NCI-H2081 (cell line): ENCODE data around the gene AGAP1.

ENCODE experiments used
- DNase-seq, 2 experiments: peaks; one replicate each; lab custom pipeline; 2025; lab: John Stamatoyannopoulos, UW

Gene AGAP1

DNA sequence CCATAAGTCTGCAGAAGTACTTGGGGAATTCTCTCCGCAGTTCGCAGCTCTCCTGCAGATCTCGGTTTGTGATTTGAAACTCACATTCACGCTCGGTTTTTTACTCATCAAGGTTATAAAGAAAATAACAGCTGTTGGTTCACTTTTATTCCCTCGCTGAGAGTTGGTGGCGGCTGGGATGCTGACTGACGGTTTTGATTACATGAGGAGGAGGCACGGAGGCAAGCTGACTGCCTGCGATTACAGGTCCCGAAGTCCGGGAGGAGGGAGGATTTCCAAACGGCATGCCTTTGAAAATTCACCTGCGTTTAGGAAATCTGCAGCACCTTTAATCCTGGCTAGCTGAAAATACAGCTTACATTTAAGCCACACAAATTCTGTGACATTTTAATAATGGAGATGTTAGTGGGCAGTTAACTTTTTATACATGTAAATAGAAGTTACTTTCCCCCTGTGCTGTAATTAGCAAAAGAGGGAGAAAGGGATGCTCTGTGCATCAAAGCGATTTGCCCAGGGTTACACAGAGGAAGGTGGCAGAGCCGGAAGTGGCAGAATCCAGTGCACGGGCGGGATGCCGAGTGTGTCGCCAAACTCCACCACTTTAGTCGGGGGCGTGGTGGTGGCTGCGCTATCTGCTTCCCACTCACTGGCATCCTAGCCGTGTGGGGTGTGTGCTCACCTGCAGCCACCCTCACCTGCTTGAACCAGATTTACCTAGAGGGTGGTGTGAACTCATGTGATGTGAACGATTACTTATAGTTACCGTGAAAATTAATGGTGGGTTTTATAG lies 14.7 kb downstream of the AGAP1 start:
- no peak for DNase-seq

DNA sequence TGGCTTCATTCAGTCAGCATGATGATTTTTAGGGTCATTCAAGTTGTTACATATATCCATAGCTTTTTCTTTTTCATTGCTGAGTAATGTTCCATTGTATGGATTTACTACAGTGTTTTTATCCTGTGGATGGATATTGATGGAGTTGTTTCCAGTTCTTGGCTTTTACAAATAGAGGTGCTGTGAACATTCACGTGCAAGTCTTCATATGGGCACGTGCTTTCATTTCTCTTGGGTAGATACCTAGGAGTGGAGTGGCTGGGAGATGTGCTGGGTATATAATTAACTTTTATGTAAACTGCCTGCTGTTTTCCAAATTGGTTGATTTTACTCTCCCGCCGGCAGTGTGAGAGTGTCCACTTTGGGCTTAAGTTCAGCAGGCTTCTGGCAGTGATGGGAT lies 16.5 kb downstream of the AGAP1 start:
- no peak for DNase-seq

DNA sequence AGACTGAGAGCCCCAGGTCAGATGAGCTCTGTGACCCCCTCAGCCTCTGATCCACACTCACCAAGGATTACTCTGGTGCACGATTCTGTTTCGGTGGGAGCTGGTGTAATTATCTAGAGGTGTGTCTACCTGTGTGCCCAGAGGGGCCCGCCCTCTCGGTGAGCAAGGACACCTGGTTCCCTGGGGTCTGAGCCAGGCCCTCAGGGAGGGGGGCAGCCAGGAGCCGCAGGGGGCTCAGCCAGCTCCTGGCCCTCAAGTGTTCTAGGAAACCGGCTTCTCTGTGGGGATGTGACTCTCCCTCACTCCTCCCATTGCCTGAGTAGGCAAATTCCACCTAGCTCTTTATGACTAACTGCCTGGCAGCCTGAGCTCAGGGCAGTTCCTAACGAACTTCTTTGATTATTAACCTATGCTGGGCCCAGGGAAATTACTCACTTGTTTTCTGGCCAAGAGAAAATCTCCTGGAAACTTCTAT lies 17.4 kb downstream of the AGAP1 start:
- DNase-seq: no peak

DNA sequence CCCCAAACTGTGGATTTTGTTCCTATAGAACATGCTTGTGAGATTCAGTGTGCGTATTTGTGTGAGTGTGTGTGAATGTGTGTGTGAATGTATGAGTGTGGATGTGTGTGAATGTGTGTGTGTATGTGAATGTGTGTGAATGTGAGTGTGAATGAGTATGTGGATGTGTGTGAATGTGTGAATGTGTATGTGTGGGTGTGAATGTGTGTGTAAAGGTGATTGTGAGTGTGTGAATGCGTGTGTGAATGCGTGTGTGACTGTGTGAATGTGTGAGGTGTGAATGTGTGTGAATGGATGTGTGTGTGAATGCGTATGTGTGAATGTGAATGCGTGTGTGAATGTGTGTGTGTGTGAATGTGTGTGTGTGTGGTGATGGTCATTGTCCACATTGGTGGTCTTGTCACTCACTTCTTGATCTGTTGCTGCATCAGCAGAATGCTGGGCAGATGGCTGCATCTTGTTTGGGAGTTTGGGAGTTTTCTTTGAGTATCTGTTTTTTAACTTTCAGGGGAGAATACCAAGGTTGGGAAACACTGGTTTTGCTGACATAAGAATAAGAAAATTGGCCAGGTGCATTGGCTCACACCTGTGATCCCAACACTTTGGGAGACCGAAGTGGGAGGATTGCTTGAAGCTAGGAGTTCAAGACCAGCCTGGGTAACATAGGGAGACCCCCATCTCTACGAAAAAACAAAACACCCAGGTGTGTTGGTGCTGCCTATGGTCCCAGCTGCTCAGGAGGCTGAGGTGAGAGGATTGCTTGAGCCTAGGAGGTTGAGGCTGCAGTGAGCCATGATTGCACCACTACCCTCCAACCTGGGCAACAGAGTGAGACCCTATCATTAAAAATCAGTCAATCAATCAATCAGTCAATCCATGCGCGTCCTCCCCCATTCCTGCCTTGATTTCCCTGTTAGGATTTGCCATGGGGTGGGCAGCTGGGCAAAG lies 18.2 kb downstream of the AGAP1 start:
- no peak for DNase-seq

DNA sequence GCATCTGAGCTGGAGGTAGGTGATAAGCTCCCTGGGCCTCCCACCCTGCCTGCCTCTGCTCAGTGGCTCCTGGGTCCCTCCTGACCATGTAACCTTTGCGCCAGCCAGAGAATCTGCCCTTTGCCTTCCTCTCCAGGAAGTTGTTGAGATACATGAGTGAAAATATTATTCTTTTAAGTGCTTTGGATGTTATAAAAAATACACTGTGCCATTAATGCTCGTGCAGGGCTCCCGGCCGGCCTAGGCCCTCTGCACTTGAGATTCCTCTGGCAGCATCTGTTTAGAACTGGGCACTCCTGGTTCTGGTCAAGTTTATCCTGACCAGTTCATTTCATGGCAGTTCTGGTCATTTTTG lies 18.8 kb downstream of the AGAP1 start:
- no peak for DNase-seq

DNA sequence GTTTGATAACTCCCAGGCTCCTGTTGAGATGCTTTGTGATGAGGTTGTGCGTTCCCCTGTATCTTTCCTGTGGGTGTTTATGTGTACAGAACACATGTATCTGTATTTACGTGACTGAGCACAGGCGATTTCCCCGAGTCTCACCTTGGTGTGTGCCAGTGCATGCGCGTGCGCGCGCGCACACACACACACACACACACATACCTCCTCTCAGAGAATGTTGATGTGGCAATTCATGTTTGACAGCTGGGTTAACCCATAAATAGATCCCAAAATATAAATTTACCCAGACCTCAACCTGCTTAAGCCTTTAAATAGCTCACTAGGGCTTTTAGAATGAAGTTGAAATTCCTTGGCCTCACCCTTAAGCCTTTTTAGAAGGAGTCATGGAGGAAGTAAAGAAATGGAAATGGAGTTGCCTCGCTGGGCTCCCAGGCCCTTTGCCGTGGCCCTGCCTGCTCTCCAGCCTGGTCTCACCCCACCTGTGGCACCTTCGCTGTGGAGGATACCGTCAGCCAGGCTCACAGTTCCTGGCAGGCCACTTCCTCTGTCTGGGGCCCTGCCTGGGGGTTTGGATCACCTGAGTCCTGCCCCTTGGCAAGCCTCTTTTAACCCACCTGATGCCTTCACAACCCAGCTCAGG lies 20.3 kb downstream of the AGAP1 start:
- DNase-seq: no peak

DNA sequence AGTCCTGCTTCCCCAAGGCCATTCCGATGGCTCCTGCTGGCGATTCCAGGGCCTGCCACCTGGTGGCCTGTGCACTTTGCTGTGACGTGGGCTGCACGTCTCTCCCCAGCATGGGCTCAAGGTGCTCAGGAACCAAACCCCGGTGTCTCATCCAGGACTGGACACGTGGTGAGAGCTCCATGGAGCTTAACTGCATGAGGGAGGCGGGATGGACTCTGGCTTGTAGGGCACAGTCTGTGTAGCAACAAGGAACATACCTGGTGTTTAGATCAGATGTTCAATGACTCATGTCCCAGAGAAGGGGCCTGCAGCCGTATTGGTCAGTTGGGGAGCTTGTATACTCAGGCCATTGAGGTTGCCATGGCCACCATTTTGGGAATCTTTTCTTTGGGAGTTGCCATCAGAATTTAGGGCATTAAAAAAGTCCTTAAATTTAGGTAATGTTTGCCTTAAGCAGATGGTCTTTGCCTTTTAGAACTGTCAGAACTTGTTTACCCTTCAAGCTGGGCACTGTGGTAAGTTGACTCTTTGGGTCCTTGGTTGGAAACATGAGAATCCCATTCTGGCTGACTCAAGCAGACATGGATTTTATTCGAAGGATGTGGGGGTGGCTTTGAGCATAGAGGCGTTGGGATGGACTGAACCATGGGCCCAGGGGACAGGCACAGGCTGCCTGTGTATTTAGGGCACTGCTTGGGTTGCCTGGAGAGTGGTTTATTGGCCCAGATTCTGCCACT lies 21.0 kb downstream of the AGAP1 start:
- no peak for DNase-seq

DNA sequence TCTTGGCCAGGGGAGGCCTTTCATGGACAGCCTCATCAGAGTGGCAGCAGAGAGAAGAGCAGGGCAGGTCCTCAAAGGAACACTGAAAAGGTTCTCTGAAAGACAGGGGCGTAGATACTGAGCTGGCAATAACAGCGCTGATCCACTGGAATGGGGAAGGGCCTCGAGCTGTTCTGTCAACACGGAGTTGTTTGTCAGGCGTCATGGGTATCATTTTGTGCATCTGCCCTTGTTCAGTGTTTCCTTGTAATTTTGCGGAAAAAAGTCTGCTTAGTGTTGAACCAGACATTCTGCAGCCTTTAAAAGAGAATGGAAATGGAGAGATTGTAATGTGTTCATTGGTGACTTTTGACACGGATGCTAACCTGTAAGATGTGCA lies 21.5 kb downstream of the AGAP1 start:
- no peak for DNase-seq

DNA sequence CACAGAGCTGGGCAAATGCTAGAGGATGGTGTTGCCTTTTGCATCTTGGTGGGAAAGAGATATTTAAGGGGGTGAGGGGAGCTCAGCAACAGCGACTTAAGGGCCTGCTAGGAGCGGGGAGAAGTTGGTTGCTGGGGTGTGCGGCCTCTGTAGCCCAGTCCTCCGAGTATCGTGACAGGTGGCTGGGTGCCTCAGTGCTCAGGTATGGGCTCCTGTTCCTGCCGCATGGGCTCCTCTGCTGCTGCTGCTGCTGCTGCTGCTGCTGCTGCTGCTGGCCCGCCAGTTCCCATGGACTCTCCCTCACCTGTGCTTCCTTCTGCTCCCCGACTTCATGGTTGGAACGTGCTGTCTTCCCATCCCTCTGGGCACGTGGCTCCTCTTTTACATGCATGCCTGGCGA lies 22.0 kb downstream of the AGAP1 start:
- DNase-seq: no peak

DNA sequence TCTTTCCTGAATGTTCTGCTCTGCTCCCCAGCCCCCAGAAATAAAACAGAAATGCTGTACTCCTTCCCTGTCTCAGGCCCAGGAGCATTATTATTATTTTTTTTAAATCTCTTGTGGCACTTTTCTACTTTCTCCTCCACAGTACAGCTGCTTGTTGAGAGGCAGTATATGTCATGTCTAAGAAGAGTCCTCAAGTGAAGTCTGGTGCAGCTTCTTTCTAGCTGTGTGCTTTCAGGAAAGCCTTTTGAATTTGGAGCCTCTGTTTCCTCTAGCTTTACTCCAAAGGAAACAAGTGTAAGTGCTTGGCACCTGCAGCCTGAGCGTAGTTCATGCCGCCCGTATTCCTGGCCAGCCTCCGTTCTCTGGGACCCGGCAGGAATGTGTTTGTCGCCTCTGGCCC lies 22.4 kb downstream of the AGAP1 start:
- no peak for DNase-seq

DNA sequence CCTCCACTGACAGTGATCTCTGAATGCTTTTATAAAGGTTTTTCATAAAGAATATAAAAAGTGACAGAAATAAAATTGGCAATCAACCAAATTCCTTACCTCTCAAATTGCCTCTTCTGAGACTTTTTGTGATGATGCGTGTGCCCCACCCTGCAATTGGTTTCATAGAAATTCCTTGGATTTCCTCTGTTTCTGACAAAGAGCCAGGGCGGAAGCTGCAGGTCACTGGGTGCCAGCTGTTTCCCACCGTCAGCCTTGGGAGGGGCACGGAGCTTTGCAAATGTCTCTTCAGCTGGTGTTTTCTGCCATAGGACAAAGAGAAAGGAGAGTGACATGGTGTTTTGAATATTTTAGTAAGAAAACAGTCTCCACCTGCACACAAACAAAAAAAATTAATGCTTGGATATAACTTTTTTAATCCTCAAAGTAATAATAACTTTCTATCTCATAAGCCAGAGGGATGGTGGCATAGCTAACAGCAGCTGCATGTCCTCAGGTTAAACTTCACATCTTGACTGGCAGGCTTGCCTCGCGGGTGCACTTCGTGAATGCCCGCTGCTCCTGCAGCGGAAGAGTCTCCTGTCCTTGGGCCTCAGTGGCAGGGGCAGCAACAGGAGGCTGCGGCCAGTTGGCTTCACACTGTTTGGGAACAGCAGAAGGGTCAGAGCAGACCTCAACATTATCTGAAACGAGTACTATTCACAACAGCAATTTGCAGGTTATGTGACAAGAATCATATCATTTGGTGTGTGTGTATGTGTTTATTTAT lies 24.7 kb downstream of the AGAP1 start:
- no peak for DNase-seq

DNA sequence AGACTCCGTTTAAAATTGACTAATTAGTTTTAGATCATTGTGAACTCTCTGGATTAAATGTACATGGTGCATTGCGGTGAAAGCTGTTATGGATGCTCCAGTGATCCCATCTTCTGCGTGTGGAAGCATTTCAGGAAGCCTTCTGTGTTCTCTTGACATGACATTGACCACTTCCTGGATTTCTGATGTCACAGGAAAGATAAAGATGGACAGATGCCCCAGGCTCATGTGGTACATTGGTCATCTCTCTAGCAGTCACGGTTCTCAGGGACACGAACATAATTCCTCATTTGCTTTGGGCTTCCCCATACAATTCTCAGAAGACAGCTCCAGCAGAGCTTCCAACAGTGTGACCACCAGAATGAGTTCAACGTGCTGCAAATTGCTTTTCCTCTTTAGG lies 26.9 kb downstream of the AGAP1 start:
- DNase-seq: no peak

DNA sequence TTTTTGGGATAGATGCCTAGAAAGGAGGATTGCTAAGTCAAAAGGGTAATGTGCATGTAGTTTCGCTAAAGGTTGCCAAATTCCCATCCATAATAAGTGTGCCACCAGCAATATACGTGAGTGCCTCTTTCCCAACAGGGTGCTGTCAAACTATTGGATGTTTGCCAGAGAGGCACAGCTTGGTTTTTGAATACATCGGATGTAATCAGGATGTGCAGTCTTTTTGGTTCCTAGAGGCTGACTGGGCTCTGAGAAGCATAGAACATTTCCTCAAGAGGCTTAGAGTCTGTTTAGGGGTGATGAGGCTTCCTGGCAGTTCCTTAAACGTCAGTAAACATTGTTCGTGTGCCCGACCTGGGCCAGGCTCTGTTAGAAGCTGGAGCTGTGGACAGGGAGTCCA lies 28.0 kb downstream of the AGAP1 start:
- peak; percentile 51 to 84 for DNase-seq

DNA sequence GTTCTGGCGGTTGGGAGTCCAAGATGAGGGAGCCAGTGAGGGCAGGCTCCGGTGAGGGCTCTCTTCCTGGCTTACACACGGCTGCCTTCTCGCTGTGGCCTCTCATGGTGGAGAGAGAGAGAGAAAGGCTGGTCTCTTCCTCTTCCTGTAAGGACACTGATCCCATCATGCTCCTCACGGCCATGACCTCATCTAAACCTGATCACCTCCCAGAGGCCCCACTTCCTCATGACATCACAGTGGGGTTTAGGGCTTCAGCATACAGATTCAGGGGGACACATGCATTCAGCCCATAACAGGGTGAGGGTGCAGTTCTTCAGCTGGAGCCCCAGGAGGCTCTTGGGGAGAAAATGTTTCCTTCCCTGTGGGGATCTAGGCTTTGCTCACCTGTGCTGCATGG lies 29.2 kb downstream of the AGAP1 start:
- DNase-seq: no peak

DNA sequence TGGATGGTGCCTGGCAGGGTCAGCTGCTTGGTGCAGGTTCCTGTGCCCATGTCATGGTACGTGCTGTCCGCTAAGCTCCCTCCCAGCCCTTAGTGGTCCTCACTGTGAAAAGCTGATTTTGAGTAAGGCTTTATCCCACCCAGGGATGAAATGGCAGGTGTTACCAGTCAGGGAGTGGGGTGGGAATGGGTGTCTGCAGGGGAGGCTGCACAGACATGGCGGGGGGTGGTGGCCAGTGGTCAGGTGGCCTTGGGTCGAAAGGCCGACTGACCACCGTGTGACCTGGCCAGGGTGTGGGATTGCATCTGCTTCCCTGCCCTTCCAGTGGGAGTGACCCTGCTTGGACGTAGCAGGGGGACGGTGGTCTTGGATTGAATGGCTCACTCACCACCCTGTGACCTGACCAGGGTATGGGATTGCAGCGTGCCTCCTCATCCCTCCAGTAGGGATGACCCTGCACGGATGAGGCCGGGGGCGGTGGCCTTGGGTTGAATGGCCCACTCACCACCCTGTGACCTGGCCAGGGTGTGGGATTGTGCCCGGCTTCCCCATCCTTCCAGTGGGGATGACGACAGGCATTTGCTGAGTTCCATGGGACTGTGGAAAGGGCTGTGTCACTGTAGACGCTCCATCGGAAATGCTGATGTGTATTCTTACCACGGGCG lies 29.8 kb downstream of the AGAP1 start:
- DNase-seq: no peak

DNA sequence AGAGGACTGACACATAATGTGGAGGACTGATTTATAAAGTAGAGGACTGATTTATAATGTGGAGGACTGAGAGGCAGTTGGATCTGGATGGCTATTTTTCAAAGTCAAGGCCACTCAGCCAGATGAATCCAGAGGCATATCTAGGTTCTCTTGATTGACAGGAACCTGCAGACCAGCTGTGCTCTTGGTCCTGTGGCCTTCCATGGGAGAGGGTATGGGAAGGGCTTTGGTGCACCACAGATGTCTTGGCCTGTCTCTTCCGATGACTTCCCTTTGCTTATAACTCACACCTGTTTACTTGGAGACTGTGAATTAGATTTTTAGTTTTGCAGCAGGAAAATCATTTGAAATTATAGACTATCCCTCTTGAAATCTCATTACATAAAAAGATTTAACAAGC lies 32.3 kb downstream of the AGAP1 start:
- DNase-seq: no peak

DNA sequence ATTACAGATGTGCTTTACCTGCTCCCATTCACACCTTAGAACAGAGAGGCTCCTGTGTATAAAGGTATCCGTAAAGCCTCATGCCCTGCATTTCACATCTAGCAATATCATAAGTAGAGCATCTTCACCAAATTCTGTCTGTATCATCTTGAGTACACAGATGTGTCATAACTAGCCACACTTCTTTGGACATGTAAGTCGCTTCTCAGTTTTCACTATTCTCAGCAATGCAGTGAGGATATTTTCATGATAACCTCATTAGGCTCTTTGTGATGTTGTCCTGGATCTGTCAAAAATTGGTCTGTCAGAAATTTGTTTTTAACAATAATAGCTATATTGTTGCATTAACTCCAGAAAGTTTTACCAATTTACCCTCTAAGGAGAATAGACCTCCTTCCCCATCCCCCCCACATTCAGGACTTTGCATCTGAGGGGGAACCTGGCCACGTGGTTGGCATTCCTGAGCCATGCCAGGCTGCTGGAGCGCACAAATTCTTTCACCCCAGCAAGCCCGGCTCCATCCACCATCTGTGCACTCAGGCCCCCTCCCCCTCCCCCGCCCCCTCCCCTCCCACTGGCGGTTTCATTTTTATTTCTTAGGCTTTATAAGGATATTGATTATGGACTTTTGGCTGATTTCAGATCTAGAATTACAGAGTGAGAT lies 34.1 kb downstream of the AGAP1 start:
- no peak for DNase-seq

DNA sequence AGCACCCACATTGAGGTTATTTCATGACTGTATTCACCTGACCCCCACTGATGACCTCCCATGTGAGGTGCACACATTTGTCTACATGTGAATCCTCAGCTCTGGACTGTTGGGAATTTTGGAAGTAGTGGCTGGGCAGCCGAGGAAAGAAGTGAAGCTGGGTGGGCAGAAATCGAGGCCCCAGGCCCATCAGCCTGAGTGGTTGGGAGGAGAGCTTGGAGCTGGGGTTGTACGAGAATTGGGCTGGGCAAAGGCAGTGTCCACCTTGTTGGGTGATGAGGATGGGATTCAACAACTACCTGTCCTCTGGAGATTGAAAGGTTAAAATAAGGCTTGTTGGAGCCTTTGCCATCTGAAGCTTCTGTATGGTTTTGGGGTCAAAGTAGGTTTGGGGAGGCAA lies 35.8 kb downstream of the AGAP1 start:
- no peak for DNase-seq

DNA sequence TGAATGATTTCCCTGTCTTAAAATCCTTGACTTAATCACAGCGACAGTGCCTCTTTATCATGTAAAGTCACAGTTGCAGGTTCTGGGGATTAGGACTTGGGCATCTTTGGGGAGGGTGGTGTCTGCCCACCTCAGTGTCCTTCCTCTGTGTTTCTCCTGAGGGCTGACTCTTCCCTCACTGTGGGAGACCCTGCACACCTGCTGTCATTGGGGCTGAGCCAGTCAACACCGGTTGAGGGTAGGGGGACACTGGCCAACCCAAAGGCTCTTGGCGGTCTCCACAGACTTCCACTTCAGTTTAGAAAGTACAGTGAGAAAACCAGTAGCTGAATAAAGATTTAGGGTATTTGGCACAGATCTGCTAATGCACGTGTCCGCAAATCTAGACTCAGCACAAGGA lies 36.9 kb downstream of the AGAP1 start:
- DNase-seq: no peak

DNA sequence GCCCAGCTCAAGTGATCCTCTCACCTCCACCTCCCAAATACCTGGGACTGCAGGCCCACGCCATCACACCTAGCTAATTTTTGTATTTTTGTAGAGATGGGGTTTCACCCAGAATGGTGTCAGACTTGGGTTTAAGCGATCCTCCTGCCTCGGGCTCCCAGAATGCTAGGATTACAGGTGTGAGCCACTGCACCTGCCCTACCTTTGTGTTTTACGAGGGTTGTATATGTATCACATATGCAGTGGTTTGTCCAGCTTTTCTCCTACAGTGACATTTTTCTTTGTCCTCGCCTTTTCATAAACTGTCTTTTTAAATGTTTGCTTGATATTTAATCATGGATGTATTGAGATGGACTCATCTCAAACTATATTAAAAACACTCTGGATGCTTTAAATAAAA lies 38.5 kb downstream of the AGAP1 start:
- no peak for DNase-seq
